GM12891 (cell line): Measurements from ENCODE around the gene SERBP1. TPM values are rescaled to one million over a fixed set of nuclear protein-coding genes. Genes with fewer than 3 reads are reported as not detected.
A peak's percentile ranks its signal among the peaks of the same experiment; 100 is the strongest.

Experiments
- DNase-seq: peaks from one replicate; pipeline ENCODE4 v3.0.0; 2011; ENCODE audit warnings: low spot score; ENCODE audit not compliant: insufficient read length
- FAIRE-seq: peaks from 2 replicates; lab custom pipeline; 2011; peaks lifted over from hg19 to GRCh38; lab: Jason Lieb, UNC
- PAX5 ChIP-seq: IDR thresholded peaks from 2 replicates; pipeline ENCODE4 v1.6.1; 2011; ENCODE audit warnings: low read length, moderate library complexity, mild to moderate bottlenecking; ENCODE audit not compliant: insufficient read depth, severe bottlenecking
- POLR2A ChIP-seq: IDR thresholded peaks from 2 replicates; pipeline ENCODE4 v1.6.1; 2011; ENCODE audit warnings: low read depth, low read length, control low read depth
- POLR2AphosphoS5 ChIP-seq: IDR thresholded peaks from 2 replicates; pipeline ENCODE4 v1.6.1; 2011; ENCODE audit warnings: low read depth, low read length, control low read depth
- POU2F2 ChIP-seq: IDR thresholded peaks from 2 replicates; pipeline ENCODE4 v1.6.1; 2011; ENCODE audit warnings: low read depth, mild to moderate bottlenecking, control low read depth, low read length, moderate library complexity
- SPI1 ChIP-seq: IDR thresholded peaks from 2 replicates; pipeline ENCODE4 v1.6.1; 2011; ENCODE audit warnings: low read depth, low read length, control low read depth
- TAF1 ChIP-seq: IDR thresholded peaks from 2 replicates; pipeline ENCODE4 v1.6.1; 2011; ENCODE audit warnings: low read depth, low read length, control low read depth
- polyA plus RNA-seq: library from polyadenylated mRNA; unstranded; fragments of >200 nt; gene quantifications from one replicate; pipeline ENCODE4 v1.2.1, GENCODE V29; 2012; ENCODE audit warnings: low read depth, missing spikeins, inconsistent platforms; ENCODE audit not compliant: missing spikeins

Gene SERBP1
- polyA plus RNA-seq = 331 TPM

DNA sequence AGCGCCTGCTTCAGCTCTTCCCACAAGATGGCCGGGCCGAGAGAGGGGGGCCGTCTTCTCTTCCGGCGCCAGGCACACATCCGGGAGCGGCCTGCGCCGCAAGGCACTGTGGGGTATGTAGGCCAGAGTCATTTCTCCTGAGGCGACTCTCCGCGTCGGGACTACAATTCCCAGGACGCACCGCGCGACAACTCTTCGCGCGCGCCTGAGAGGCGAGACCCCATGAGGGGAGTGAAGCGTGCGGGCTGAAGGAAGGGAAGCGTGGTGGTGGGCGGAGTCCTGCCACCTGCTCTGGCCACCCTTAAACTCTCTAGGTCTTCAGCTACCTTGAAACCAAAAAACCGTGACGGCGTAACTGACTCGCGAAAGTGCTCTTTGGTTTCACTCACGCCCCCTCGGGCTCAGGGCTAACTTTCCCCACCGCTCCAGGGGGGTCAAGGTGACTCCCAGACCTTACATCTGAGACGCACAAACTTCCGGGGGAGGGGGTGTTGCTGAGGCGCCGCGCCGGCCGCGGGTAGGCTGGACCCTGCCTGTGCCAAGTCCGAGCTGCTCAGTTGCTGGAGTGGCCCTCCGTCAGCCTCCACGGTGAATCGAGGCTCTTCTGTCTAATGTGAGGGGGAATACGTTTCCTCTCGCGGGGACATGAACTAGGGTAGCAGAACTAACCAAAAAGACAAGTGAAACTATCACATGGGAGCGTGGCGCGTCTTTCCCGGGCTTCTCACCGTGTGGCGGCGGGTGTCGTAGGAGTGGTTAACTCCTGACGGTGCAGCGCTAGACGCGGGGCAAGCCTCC lies at the start of gene SERBP1:
Gene SERBP1, minus strand, starts transcription at position 45 of the 798 bp plus-strand sequence. CDS start 102 bp downstream, outside the sequence.
- TF ChIP-seq SPI1 (peak; percentile 23; the same call in 1 of the 2 replicates), PAX5 (peak; percentile 9), TAF1 (no peak; the same call in 1 of the 2 replicates), POLR2A (peak; percentile 62), POLR2AphosphoS5 (no peak), POU2F2 (peak; percentile 64)
- peak; percentile 99 for FAIRE-seq
- DNase-seq = peak; percentile 79

DNA sequence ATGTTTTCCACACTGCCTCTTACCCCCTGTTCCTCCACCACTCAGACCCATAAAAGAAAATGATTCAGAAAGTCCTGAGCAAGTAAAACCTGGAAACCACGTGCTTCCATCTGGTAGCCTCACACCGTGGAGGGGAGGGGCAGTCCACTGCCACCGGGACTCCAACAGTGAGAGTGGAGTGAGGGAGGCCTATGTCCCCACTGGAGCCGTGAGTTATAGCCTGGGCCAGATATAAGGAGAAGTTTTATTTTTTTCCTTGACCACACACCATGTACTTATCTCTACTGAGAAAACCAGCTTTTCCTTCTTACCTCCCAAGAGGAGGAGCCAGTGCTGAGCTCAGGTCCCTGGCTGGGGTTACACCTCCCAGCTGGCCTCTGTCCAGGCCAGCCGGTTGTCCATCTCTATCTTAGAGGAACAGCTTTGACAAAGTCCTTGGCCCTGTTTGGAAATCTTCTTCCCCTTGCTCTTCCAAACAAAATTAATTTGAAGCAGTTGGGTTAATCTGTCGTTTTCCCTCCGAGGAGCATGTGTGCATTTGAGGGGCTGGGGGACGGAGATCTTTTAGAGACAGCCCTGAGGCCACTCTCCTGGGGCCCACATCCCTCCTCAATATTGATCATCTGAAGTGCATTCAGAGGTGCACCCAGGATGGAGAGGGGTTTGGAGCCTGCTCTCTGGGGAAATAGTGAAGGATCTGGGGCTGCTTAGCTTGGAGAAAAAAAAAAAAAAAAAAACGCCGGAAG lies 49.1 kb upstream of the SERBP1 start:
- FAIRE-seq (no peak), DNase-seq (no peak)
- TF ChIP-seq TAF1 = no peak
- TF ChIP-seq SPI1 = no peak
- TF ChIP-seq PAX5 = no peak
- no peak for TF ChIP-seq POU2F2
- no peak for TF ChIP-seq POLR2A

DNA sequence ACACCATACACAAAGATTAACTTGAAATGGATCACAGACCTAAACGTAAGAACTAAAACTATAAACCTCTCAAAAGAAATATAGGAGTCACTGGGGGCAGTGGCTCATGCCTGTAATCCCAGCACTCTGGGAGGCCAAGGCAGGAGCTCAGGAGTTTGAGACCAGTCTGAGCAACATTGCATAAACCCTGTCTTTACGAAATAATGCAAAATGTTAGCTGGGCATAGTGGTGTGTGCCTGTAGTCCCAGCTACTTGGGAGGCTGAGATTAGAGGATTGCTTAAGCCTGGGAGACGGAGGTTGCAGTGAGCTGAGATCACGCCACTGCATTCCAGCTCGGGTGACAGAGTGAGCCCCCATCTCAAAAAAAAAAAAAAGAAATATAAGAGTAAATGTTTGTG lies 46.7 kb upstream of the SERBP1 start:
- FAIRE-seq = no peak
- TF ChIP-seq POU2F2 (no peak), POLR2A (no peak), SPI1 (no peak)
- no peak for DNase-seq

DNA sequence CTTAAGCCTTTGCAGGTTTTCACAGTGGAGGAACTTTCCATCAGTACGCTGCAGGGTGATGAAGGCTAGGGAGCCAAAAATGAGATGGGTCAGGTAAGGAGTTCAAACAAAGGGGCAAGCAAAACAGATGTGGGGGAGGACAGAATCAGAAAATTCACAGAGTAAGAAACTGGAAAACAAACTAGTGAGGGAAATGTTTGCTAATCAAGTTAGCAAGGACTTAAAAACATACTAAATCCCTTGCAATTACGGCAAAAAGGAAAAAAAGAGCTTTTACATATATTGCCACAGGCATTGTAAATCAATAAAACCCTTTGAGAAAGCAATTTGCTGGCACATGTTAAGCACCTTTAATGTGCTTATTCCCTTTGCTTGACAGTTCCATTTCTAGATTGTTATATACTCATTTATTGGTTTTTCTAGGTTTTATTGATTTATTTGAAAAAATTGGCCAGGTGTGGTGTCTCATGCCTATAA lies 45.8 kb upstream of the SERBP1 start:
- TF ChIP-seq SPI1 (no peak), POU2F2 (no peak), PAX5 (no peak), POLR2A (no peak), POLR2AphosphoS5 (no peak), TAF1 (no peak)
- no peak for DNase-seq
- no peak for FAIRE-seq

DNA sequence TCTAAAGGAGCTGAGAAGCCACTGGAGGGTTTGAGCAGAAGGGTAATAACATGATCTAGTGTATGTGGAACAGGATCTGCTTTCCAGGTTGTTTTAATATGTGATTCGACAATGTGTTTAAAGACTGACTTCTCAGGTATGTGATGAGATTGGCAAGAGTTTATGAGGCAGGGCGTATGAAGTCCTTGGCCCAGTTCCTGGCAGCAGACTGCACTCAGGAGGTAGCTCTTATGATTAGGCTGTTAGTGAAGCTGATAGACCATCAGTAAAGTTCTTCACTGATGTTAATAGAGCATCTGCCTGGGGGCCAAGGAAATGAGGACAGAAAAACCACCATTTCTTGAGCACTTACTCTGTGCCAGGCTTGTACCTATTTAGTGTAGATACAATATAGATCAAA lies 41.9 kb upstream of the SERBP1 start:
- DNase-seq (no peak), FAIRE-seq (no peak)
- no peak for TF ChIP-seq PAX5
- TF ChIP-seq POU2F2 = no peak
- TF ChIP-seq TAF1 = no peak
- TF ChIP-seq SPI1 = no peak
- no peak for TF ChIP-seq POLR2AphosphoS5
- no peak for TF ChIP-seq POLR2A

DNA sequence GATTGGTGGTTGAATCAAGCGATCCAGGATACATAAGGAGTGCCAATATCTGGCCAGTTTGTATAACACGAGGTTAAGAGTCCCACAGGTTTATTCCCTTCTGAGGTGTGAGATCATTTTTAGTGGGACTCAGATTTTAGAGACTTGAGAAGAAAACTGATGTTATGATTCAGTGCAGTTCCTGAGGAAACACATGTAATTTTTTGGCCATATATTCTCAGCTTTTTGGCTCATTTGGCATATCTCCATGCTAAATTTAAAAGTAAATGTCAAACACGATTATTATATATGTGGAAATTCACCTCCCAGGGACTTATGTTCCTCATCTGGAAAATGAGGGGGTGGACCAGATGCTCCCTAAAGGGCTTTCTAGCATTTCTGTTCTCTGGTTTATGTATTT lies 39.2 kb upstream of the SERBP1 start:
- FAIRE-seq = no peak
- no peak for DNase-seq
- TF ChIP-seq POLR2AphosphoS5 (no peak), SPI1 (no peak), POLR2A (no peak), POU2F2 (no peak), TAF1 (no peak), PAX5 (no peak)

DNA sequence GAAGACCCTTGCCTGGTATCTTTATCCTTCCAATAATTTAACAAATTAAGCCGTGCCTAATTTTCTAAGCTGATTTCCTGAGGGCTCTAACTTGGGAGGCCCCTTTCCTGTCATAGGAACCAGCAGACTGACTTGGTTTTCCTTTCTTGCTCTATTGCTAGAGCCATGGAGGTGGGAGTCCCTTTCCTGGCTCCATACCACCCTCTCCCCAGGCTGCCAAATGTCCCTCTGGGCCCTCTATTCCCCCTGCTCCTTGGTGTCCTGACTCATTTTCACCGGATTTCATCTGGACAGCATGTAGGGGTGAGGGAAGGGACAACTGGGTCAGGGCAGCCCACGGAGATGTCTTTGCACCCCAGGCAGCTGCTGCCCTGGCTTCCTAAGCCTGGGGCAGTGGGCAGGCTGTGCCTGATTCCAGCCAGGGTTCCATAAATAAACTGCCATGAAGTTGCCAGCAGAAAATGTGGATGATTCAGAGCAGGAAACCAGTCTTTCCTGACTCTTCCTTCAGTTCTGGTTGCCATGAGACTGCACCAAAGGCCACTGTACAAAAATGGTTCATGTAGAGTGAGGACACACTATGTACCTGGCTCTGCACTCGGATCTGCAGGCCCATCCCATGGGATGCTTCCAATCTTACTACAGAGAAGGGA lies 38.0 kb upstream of the SERBP1 start:
- TF ChIP-seq POU2F2 (no peak), SPI1 (no peak), POLR2AphosphoS5 (no peak), TAF1 (no peak), POLR2A (no peak), PAX5 (no peak)
- FAIRE-seq (no peak), DNase-seq (no peak)

DNA sequence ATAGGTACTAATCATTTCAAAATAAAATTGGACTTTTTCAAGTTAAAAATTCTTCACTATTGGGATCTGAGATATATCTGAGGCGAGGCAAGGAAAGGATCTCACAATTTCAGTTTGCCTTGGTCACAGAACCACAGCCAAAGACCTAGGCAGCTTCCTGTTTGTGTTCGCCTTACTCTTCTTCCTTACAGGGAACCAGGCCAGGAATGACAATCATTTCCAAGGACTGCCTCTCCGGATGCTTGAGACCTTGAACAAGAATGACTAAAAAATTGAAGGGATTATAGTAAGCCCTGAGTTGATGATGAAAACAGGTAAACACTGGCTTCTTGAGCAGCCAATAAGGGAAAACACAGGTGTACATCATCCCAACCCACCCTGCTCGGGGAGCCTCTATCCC lies 35.2 kb upstream of the SERBP1 start:
- TF ChIP-seq TAF1 = no peak
- no peak for TF ChIP-seq POLR2A
- no peak for TF ChIP-seq POLR2AphosphoS5
- TF ChIP-seq SPI1 = no peak
- TF ChIP-seq POU2F2 = no peak
- TF ChIP-seq PAX5 = no peak

DNA sequence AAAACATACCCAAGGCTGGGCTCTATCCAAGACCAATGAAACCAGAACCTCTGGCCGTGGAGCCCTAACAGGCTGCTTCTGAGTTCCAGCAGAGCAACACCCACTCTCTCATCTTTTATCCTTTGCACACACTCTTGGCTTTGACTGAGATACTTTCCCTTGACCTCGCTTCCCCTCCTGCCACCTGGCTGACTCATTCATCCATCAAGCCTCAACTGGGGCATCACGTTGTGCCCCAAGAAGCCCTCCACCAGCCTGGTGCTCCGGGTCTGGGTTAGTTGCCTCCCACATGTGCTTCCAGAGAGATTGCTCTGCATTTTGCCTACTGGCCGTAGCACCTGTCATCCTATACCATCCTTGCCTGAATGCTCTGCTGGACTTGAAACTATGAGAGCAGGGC lies 34.5 kb upstream of the SERBP1 start:
- no peak for TF ChIP-seq SPI1
- no peak for TF ChIP-seq POLR2A
- no peak for TF ChIP-seq TAF1
- TF ChIP-seq POLR2AphosphoS5 = no peak
- TF ChIP-seq PAX5 = no peak
- no peak for TF ChIP-seq POU2F2

More for the DNA sequence above, 35.2 kb upstream of the SERBP1 start:
- FAIRE-seq (no peak), DNase-seq (no peak)

More for the DNA sequence above, 34.5 kb upstream of the SERBP1 start:
- FAIRE-seq = no peak
- DNase-seq = no peak
